Esophagus squamous epithelium (tissue), 5 donors: Measurements from ENCODE around the gene TEKT5. TPM values are rescaled to one million over a fixed set of nuclear protein-coding genes. Genes with fewer than 3 reads are reported as not detected.

Experiments
- DNase-seq: peaks from one replicate; lab custom pipeline; 2025; lab: John Stamatoyannopoulos, UW
- H3K27ac ChIP-seq, 4 donors: fragments of 200-600 bp; sonication (generic); one replicate each; pipeline ENCODE4 v1.5.1; 2016 to 2019; ENCODE audit warnings: mild to moderate bottlenecking in 1 of 4
- H3K27me3 ChIP-seq, 4 donors: fragments of 200-600 bp; sonication (generic); 1 replicate in 3 of 4; 2 replicates in 1 of 4; pipeline versions ENCODE4 v1.5.1 to v1.6.0; 2017 to 2021; ENCODE audit warnings: antibody characterized with exemption in 1 of 4
- H3K36me3 ChIP-seq, 3 donors: fragments of 200-600 bp; sonication (generic); one replicate each; pipeline ENCODE4 v1.5.1; 2016 to 2019
- H3K4me1 ChIP-seq, 3 donors: fragments of 200-600 bp; sonication (generic); one replicate each; pipeline ENCODE4 v1.5.1; 2017 to 2019
- H3K4me3 ChIP-seq, 4 donors: fragments of 200-600 bp; sonication (generic); 1 replicate in 3 of 4; 2 replicates in 1 of 4; pipeline ENCODE4 v1.5.1; 2016 to 2019; ENCODE audit warnings: mild to moderate bottlenecking in 2 of 4, moderate library complexity in 1 of 4
- H3K9me3 ChIP-seq, 3 donors: fragments of 200-600 bp; sonication (generic); one replicate each; pipeline ENCODE4 v1.5.1; 2016 to 2019
- CTCF ChIP-seq, 6 experiments: fragments of 450-650 bp in 4 of 6; fragments of 200-600 bp in 2 of 6; sonication (generic) in 2 of 6; IDR thresholded peaks; one replicate each; pipeline ENCODE4 v1.5.1; 2016 to 2019; ENCODE audit warnings: antibody characterized with exemption in 6 of 6, mild to moderate bottlenecking in 4 of 6, moderate library complexity in 4 of 6
- POLR2A ChIP-seq, 4 donors: fragments of 450-650 bp; IDR thresholded peaks; one replicate each; pipeline ENCODE4 v1.6.1; 2017; ENCODE audit warnings: antibody characterized with exemption in 4 of 4, mild to moderate bottlenecking in 4 of 4, moderate library complexity in 3 of 4
- WGBS, 2 donors: methylation state at CpG; one replicate each; pipeline ENCODE4 v1.1.5; 2018; 5-methylcytosine and 5-hydroxymethylcytosine counted together
- intact Hi-C: fragments of 100-400 bp; cut with DNase I; formaldehyde crosslinking; loops from one replicate; pipeline ENCODE4 v1.15.0; 2022
- small RNA-seq, 4 donors: library from RNA; depleted of rRNA; stranded (forward); fragments of <200 nt; gene quantifications; one replicate each; pipeline ENCODE3, GENCODE V24; 2016
- total RNA-seq, 4 donors: library from RNA; depleted of rRNA; stranded (reverse); fragments of >200 nt; gene quantifications; one replicate each; pipeline ENCODE4 v1.1.0, GENCODE V29; 2016
- donor health status: DM: yes; HTN: yes; CAD: no.

The TEKT5 gene
- total RNA-seq, 4 donors from 2014 or later = not detected

- H3K9me3 ChIP-seq = no peaks in the 10 kb centered on the region
- peaks cover 28 to 58% (median 37%) of the 10 kb centered on the region in 3 donors for H3K4me1 ChIP-seq
- intact Hi-C loops = loop anchor here (5.0 kb wide), 1 partner anchor 152 kb away; no protein-coding TSS in a partner anchor
- TF ChIP-seq CTCF (IDR thresholded peaks at IDR 0.05) = peak in 5 of 6 experiments; percentile 42 to 76 (median 61)
- peak in 3 of 4 donors; percentile 61 to 84 (median 62) for TF ChIP-seq POLR2A (IDR thresholded peaks at IDR 0.05)
- 0% methylated on average over 11 to 12 of the region's 91 CpGs for WGBS, 2 donors
- peak within 1 kb of the TSS; percentile 97 to 98 (median 97) for H3K27ac ChIP-seq
- H3K27me3 ChIP-seq = peaks cover 0 to 12% (median 0%) of the 10 kb centered on the region in 4 donors
- no peak for DNase-seq
- H3K36me3 ChIP-seq = no peaks in the 10 kb centered on the region
- H3K4me3 ChIP-seq = peak within 1 kb of the TSS; percentile 79 to 95 (median 94)
Observed at GRCh38 chr16:10579965-10580882, 114.5 kb downstream of the TEKT5 start, which contains the start of gene EMP2. TSS of gene EMP2 (minus strand) at chr16:10580598. CDS start at chr16:10547617, 32,981 bp downstream.

- WGBS, 2 donors = 0% methylated on average over 4 of the region's 6 CpGs; no CpG with 5 or more reads in 1 of the 2 donors
- Histone ChIP-seq H3K27ac (peak overlapping the region; percentile 97 to 98 (median 97)), H3K9me3 (no peaks in the 10 kb centered on the region), H3K27me3 (peaks cover 0 to 12% (median 0%) of the 10 kb centered on the region in 4 donors), H3K4me1 (peaks cover 28 to 63% (median 37%) of the 10 kb centered on the region in 3 donors), H3K36me3 (peaks cover 0 to 3% (median 0%) of the 10 kb centered on the region in 3 donors), H3K4me3 (peak overlapping the region; percentile 79 to 95 (median 94))
- no peak for DNase-seq
- intact Hi-C loops = loop anchor here (5.0 kb wide), 1 partner anchor 153 kb away; no protein-coding TSS in a partner anchor
- TF ChIP-seq CTCF (IDR thresholded peaks at IDR 0.05) (no peak), POLR2A (IDR thresholded peaks at IDR 0.05) (no peak)
Observed at GRCh38 chr16:10579575-10579964, 115.2 kb downstream of the TEKT5 start.

GRCh38 chr16:10578474-10579316 is 116.0 kb downstream of the TEKT5 start:
- intact Hi-C loops = loop anchor here (5.0 kb wide), 1 partner anchor 154 kb away; no protein-coding TSS in a partner anchor
- TF ChIP-seq CTCF (IDR thresholded peaks at IDR 0.05) (peak in 2 of 6 experiments; percentile 11 to 28), POLR2A (IDR thresholded peaks at IDR 0.05) (peak in 1 of 4 donors; percentile 31)
- WGBS, 2 donors = 23 to 37% methylated on average over 13 of the region's 20 CpGs

More at GRCh38 chr16:10578474-10579316, 116.0 kb downstream of the TEKT5 start:
- Histone ChIP-seq H3K4me3 (peak overlapping the region; percentile 79 to 95 (median 94)), H3K9me3 (no peaks in the 10 kb centered on the region), H3K27me3 (peaks cover 0 to 12% (median 0%) of the 10 kb centered on the region in 4 donors), H3K4me1 (peaks cover 28 to 70% (median 37%) of the 10 kb centered on the region in 3 donors), H3K36me3 (peaks cover 0 to 9% (median 0%) of the 10 kb centered on the region in 3 donors), H3K27ac (peak overlapping the region; percentile 97 to 98 (median 97))
- DNase-seq = no peak

Small RNA genes within 50 kb of the gene (small RNA-seq; reads per million reads assigned to genes)
- 0 reads per million in 4 donors for gene MTND4LP24
- 0 reads per million in 4 donors for gene MTND6P33

Other genes with a start within 250 kb of the TEKT5 start
- gene EMP2, start 114.3 kb downstream of the TEKT5 start, total RNA-seq = 100 to 1,000 TPM; 108 to 121 (median 109) TPM
- 10 to 100 TPM; 18.9 to 25.6 (median 21.1) TPM for gene NUBP1, start 48.9 kb upstream of the TEKT5 start, total RNA-seq
- under 1 TPM in 1 of 4 donors, not detected in 3; 0.19 TPM for gene TVP23A, start 123.9 kb upstream of the TEKT5 start, total RNA-seq
- gene CIITA, start 182.3 kb upstream of the TEKT5 start, total RNA-seq = 10 to 100 TPM in 1 of 4 donors, 1 to 10 TPM in 3; 3.2 to 12.6 (median 5.7) TPM
- 10 to 100 TPM; 22.6 to 60.1 (median 28.4) TPM for gene DEXI, start 247.5 kb upstream of the TEKT5 start, total RNA-seq
- 10 to 100 TPM; 20.3 to 25.7 (median 25.1) TPM for gene CLEC16A, start 249.6 kb upstream of the TEKT5 start, total RNA-seq